Fibroblast of skin of abdomen (primary cell): ENCODE results near the gene NUDC.
"Not testable (repeated sequence)": the region's sequence is repeated elsewhere in the genome, so short reads cannot be mapped to it uniquely, and the experiment has no call there.

Experiments used
- DNase-seq: peaks from one replicate; pipeline ENCODE4 v3.0.0-alpha.2; 2013

Gene NUDC

GRCh38 chr1:26951821-26952497, 30.4 kb downstream of the NUDC start:
- DNase-seq: no peak

GRCh38 chr1:26953374-26953773, 31.8 kb downstream of the NUDC start:
- DNase-seq: no peak

- DNase-seq: no peak
Observed at GRCh38 chr1:26956321-26956720, 34.8 kb downstream of the NUDC start.

- DNase-seq: no peak
Observed at GRCh38 chr1:26957306-26957705, 35.8 kb downstream of the NUDC start.

- no peak for DNase-seq
Observed at GRCh38 chr1:26959270-26959669, 37.7 kb downstream of the NUDC start.

- DNase-seq: no peak
Observed at GRCh38 chr1:26959722-26960624, 38.4 kb downstream of the NUDC start, which contains the start of gene KDF1. KDF1 (minus strand) TSS chr1:26960468; CDS start chr1:26952380, 8,088 bp downstream.

GRCh38 chr1:26960625-26960966, 39.1 kb downstream of the NUDC start:
- no peak for DNase-seq

- DNase-seq: peak; percentile 94
Observed at GRCh38 chr1:26961826-26962225, 40.3 kb downstream of the NUDC start.

- DNase-seq: no peak
Observed at GRCh38 chr1:26965213-26965612, 43.7 kb downstream of the NUDC start.

GRCh38 chr1:26965628-26966027, 44.1 kb downstream of the NUDC start:
- no peak for DNase-seq

GRCh38 chr1:26970810-26971209, 49.3 kb downstream of the NUDC start:
- no peak for DNase-seq

- no peak for DNase-seq
Observed at GRCh38 chr1:26971590-26971989, 50.0 kb downstream of the NUDC start.

- peak; percentile 40 for DNase-seq
Observed at GRCh38 chr1:26972390-26972789, 50.8 kb downstream of the NUDC start.

- DNase-seq: no peak
Observed at GRCh38 chr1:26972821-26973220, 51.3 kb downstream of the NUDC start.

- no peak for DNase-seq
Observed at GRCh38 chr1:26976621-26977510, 55.3 kb downstream of the NUDC start.

- DNase-seq: no peak
Observed at GRCh38 chr1:26978901-26979300, 57.4 kb downstream of the NUDC start.

- DNase-seq: no peak
Observed at GRCh38 chr1:26981146-26981846, 59.8 kb downstream of the NUDC start.

GRCh38 chr1:26983863-26984262, 62.3 kb downstream of the NUDC start:
- peak; percentile 49 for DNase-seq

GRCh38 chr1:26984291-26984690, 62.7 kb downstream of the NUDC start:
- DNase-seq: no peak

- DNase-seq: no peak
Observed at GRCh38 chr1:26986658-26987057, 65.1 kb downstream of the NUDC start.

- not testable (repeated sequence) for DNase-seq
Observed at GRCh38 chr1:26989403-26990109, 68.0 kb downstream of the NUDC start.
